Measurements from ENCODE around the gene LRRTM3. TPM values are rescaled to one million over a fixed set of nuclear protein-coding genes. Genes with fewer than 3 reads are reported as not detected.

Gene LRRTM3
- polyA plus RNA-seq, 1 experiment = not detected

DNA sequence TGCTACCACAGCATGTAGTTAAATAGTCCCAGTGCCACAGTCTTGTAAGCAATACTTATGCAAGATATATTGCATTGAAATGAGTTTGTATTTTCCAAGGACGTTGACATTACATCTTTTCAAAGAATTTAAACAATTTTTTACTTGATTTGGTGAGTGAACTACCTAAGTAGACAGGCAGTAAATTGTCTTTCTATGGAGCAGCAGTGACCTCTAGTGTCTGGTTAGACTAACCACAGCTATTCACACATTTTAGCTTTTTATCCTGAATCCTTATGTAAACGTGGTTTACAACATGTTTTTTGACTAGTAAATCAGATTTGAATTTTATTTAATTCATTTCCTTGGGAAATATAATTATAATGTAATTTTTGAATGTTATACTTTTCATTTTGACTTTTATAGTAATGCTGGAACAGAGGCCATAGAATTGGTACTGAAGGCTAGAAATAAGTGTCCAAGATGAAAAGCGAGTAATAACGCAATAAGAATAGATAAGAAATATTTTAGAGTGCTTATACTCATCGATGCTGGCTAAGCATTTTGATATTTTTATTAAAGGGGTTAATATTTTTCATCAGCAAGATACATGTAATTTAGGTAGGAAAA lies 5.6 kb downstream of the LRRTM3 start:
- POLR2A ChIA-PET = no interaction called here
- H3K36me3 ChIP-seq (ENCODE audit: control insufficient read depth, insufficient read depth, low read length) = no peaks in the 10 kb centered on the region
- H3K27me3 ChIP-seq (ENCODE audit: control insufficient read depth, insufficient read depth, low read length) = peaks cover 8% of the 10 kb centered on the region; the same call in 1 of the 2 replicates
- no peak overlapping the region for H3K4me3 ChIP-seq (ENCODE audit: low read depth, low read length)
- TF ChIP-seq, protein P1, sequence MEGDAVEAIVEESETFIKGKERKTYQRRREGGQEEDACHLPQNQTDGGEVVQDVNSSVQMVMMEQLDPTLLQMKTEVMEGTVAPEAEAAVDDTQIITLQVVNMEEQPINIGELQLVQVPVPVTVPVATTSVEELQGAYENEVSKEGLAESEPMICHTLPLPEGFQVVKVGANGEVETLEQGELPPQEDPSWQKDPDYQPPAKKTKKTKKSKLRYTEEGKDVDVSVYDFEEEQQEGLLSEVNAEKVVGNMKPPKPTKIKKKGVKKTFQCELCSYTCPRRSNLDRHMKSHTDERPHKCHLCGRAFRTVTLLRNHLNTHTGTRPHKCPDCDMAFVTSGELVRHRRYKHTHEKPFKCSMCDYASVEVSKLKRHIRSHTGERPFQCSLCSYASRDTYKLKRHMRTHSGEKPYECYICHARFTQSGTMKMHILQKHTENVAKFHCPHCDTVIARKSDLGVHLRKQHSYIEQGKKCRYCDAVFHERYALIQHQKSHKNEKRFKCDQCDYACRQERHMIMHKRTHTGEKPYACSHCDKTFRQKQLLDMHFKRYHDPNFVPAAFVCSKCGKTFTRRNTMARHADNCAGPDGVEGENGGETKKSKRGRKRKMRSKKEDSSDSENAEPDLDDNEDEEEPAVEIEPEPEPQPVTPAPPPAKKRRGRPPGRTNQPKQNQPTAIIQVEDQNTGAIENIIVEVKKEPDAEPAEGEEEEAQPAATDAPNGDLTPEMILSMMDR (IDR thresholded peaks at IDR 0.05; ENCODE audit: insufficient read depth, low read depth, low read length) = peak; percentile 70
- peak; percentile 10 for DNase-seq (ENCODE audit: low read depth)
- CTCF ChIA-PET = interaction anchor here (0.6 to 1.0 kb wide), 3 partner anchors 33 to 753 kb away, joined by 3 read pairs; no protein-coding TSS in a partner anchor

DNA sequence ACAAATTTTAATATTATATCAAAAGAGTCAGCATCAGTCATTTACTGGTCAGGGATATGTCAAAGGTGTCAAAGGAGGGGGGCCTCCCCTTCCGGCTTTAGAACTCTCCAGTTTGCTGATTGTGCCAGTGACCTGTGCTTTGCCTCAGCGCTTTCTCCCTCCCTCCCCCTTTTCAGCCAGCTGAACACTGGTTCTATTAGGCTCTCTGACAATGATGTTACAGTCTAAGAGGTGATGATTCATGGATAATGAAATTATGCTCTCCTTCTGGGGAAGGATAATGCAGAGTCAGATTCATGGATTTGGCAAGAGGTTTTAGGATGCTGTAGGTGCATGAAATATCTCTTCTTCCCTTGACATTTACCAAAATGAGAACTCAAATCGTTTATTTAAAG lies 6.1 kb downstream of the LRRTM3 start:
- ChIA-PET CTCF (interaction anchor here (0.8 to 1.0 kb wide), 2 partner anchors 33 to 141 kb away, joined by 3 read pairs; no protein-coding TSS in a partner anchor), POLR2A (no interaction called here)
- Histone ChIP-seq H3K36me3 (ENCODE audit: control insufficient read depth, insufficient read depth, low read length) (no peaks in the 10 kb centered on the region), H3K27me3 (ENCODE audit: control insufficient read depth, insufficient read depth, low read length) (peaks cover 8% of the 10 kb centered on the region; the same call in 1 of the 2 replicates), H3K4me3 (ENCODE audit: low read depth, low read length) (no peak overlapping the region)
- TF ChIP-seq, protein P1 (IDR thresholded peaks at IDR 0.05; ENCODE audit: insufficient read depth, low read depth, low read length) = no peak
- no peak for DNase-seq (ENCODE audit: low read depth)

DNA sequence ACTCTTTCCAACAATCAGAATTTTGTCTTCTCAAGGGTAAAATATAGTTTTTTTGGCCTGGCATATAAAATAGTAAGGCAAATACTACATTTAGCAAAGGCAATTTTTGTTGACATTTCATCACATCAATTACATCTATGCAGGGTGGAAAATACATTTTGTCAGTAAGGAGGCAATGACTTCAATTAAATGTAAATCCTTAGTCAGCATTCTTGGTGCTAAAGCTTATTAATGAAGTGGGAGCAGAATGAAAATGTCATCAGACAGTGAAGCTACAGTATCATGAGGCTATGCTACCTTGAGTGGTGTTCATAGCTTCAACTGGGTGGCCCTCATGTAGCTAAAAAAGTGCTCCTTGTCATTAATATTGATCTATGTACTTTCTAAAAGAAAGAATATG lies 8.9 kb downstream of the LRRTM3 start:
- TF ChIP-seq, protein P1 (IDR thresholded peaks at IDR 0.05; ENCODE audit: insufficient read depth, low read depth, low read length) = no peak
- DNase-seq (ENCODE audit: low read depth) = no peak
- ChIA-PET POLR2A (no interaction called here), CTCF (interaction anchor here (0.6 kb wide), 1 partner anchor 57 kb away, joined by 3 read pairs; no protein-coding TSS in a partner anchor)
- Histone ChIP-seq H3K4me3 (ENCODE audit: low read depth, low read length) (no peak overlapping the region), H3K36me3 (ENCODE audit: control insufficient read depth, insufficient read depth, low read length) (no peaks in the 10 kb centered on the region), H3K27me3 (ENCODE audit: control insufficient read depth, insufficient read depth, low read length) (no peaks in the 10 kb centered on the region)

DNA sequence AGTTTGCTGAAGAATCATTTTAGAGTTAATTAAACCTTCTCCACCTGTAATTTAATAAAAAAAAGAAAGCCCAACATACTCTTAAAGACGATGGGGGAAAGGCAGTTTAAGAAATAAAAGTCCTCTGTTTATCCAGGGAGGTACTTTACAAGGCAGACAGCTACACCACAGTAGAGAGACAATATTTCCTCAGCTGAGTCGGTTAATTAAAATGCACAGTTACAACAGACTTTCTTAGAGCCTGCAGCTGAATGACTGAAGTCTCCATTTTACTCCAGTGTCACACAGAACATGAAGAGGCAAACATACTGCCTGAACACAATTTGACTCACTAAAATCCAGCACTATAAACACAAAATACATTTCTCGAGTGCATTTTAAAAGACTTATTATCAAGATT lies 15.1 kb downstream of the LRRTM3 start:
- no peaks in the 10 kb centered on the region for H3K36me3 ChIP-seq (ENCODE audit: control insufficient read depth, insufficient read depth, low read length)
- TF ChIP-seq, protein P1 (IDR thresholded peaks at IDR 0.05; ENCODE audit: insufficient read depth, low read depth, low read length) = no peak
- CTCF ChIA-PET = interaction anchor here (1.1 kb wide), 1 partner anchor 13 kb away, joined by 6 read pairs; no protein-coding TSS in a partner anchor
- POLR2A ChIA-PET = no interaction called here
- DNase-seq (ENCODE audit: low read depth) = no peak
- H3K4me3 ChIP-seq (ENCODE audit: low read depth, low read length) = no peak overlapping the region
- H3K27me3 ChIP-seq (ENCODE audit: control insufficient read depth, insufficient read depth, low read length) = no peaks in the 10 kb centered on the region

DNA sequence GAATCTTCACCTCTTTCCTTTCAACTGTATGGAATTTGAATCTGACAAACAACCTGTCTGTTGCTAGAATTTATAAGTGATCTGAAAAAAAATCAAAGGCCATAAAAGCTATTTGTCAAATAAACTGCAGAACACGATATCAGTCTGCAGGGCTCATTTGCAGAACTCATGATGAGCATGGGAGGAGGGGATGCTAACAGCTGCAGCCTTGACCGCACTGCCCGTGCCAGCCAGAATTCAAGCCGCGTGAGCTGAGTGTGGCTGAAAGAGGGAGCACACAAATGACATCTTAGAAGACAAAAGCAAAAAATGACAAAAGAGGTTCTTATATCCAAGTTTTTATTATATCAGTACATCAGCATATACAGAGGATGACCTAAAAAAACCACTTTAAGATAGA lies 15.7 kb downstream of the LRRTM3 start:
- no peak overlapping the region for H3K4me3 ChIP-seq (ENCODE audit: low read depth, low read length)
- TF ChIP-seq, protein P1 (IDR thresholded peaks at IDR 0.05; ENCODE audit: insufficient read depth, low read depth, low read length) = no peak
- ChIA-PET POLR2A (no interaction called here), CTCF (no interaction called here)
- no peaks in the 10 kb centered on the region for H3K27me3 ChIP-seq (ENCODE audit: control insufficient read depth, insufficient read depth, low read length)
- no peaks in the 10 kb centered on the region for H3K36me3 ChIP-seq (ENCODE audit: control insufficient read depth, insufficient read depth, low read length)
- no peak for DNase-seq (ENCODE audit: low read depth)

Data from BJ (cell line).